Thyroid gland (tissue), 4 donors: ENCODE results near the gene FGD6. TPM values are rescaled to one million over a fixed set of nuclear protein-coding genes. Genes with fewer than 3 reads are reported as not detected.
A peak's percentile ranks its signal among the peaks of the same experiment; 100 is the strongest.

Experiments
- DNase-seq, 2 donors: peaks; one replicate each; pipeline ENCODE4 v3.0.0-alpha.2; 2019
- H3K27ac ChIP-seq, 3 donors: fragments of 200-600 bp; sonication (generic); 1 replicate in 2 of 3; 2 replicates in 1 of 3; pipeline ENCODE4 v1.5.1; 2016 to 2019; ENCODE audit warnings: mild to moderate bottlenecking in 1 of 3, moderate library complexity in 1 of 3
- H3K27me3 ChIP-seq: fragments of 200-600 bp; sonication (generic); one replicate; pipeline ENCODE4 v1.5.1; 2019
- H3K36me3 ChIP-seq, 2 donors: fragments of 200-600 bp; sonication (generic); one replicate each; pipeline ENCODE4 v1.5.1; 2016 to 2019
- H3K4me1 ChIP-seq, 2 donors: fragments of 200-600 bp; sonication (generic); one replicate each; pipeline ENCODE4 v1.5.1; 2017 to 2019
- H3K4me3 ChIP-seq, 3 donors: fragments of 200-600 bp; sonication (generic); replicated peaks in 1 of 3; 1 replicate in 2 of 3; 2 replicates in 1 of 3; pipeline ENCODE4 v1.5.1; 2016; ENCODE audit warnings: mild to moderate bottlenecking in 1 of 3
- H3K9me3 ChIP-seq: fragments of 200-600 bp; sonication (generic); one replicate; pipeline ENCODE4 v1.5.1; 2017
- POLR2A ChIP-seq, 2 donors: fragments of 450-650 bp; IDR thresholded peaks; one replicate each; pipeline ENCODE4 v1.6.1; 2017; ENCODE audit warnings: antibody characterized with exemption in 2 of 2, mild to moderate bottlenecking in 2 of 2, moderate library complexity in 1 of 2
- WGBS, 2 donors: methylation state at CpG; one replicate each; pipeline ENCODE4 v1.1.5; 2017; 5-methylcytosine and 5-hydroxymethylcytosine counted together
- intact Hi-C: fragments of 100-400 bp; cut with DNase I; formaldehyde crosslinking; loops from one replicate; pipeline ENCODE4 v1.15.1; 2023
- total RNA-seq, 4 donors: library from RNA; depleted of rRNA; stranded (reverse); fragments of >200 nt; gene quantifications; one replicate each; pipeline ENCODE4 v1.2.3, GENCODE V29; 2016
- TF ChIP-seq, protein P1 (sequence below), 6 experiments: fragments of 200-600 bp in 3 of 6; fragments of 450-650 bp in 3 of 6; sonication (generic) in 3 of 6; IDR thresholded peaks; one replicate each; pipeline ENCODE4 v1.5.1; 2016 to 2019; ENCODE audit warnings: antibody characterized with exemption in 6 of 6, mild to moderate bottlenecking in 2 of 6, inconsistent platforms in 1 of 6, moderate library complexity in 1 of 6

Gene FGD6
- total RNA-seq, 4 donors from 2014 or later = 27.1 to 33.7 (median 30.8) TPM

GRCh38 chr12:95193139-95193538 is 24.1 kb downstream of the FGD6 start:
- TF ChIP-seq POLR2A (IDR thresholded peaks at IDR 0.05) = no peak
- TF ChIP-seq, protein P1, sequence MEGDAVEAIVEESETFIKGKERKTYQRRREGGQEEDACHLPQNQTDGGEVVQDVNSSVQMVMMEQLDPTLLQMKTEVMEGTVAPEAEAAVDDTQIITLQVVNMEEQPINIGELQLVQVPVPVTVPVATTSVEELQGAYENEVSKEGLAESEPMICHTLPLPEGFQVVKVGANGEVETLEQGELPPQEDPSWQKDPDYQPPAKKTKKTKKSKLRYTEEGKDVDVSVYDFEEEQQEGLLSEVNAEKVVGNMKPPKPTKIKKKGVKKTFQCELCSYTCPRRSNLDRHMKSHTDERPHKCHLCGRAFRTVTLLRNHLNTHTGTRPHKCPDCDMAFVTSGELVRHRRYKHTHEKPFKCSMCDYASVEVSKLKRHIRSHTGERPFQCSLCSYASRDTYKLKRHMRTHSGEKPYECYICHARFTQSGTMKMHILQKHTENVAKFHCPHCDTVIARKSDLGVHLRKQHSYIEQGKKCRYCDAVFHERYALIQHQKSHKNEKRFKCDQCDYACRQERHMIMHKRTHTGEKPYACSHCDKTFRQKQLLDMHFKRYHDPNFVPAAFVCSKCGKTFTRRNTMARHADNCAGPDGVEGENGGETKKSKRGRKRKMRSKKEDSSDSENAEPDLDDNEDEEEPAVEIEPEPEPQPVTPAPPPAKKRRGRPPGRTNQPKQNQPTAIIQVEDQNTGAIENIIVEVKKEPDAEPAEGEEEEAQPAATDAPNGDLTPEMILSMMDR (IDR thresholded peaks at IDR 0.05) = no peak
- peaks cover 3 to 9% of the 10 kb centered on the region in 2 donors for H3K4me1 ChIP-seq
- no peak for DNase-seq
- no peak overlapping the region for H3K27ac ChIP-seq
- H3K27me3 ChIP-seq = no peaks in the 10 kb centered on the region
- no peak overlapping the region for H3K4me3 ChIP-seq
- intact Hi-C loops = no loop called here
- no peaks in the 10 kb centered on the region for H3K36me3 ChIP-seq
- WGBS, 2 donors = 96 to 99% methylated on average over 3 of the region's 3 CpGs
- no peaks in the 10 kb centered on the region for H3K9me3 ChIP-seq

- Histone ChIP-seq H3K4me1 (peaks cover 7 to 14% of the 10 kb centered on the region in 2 donors), H3K4me3 (no peak overlapping the region), H3K9me3 (no peaks in the 10 kb centered on the region), H3K27me3 (no peaks in the 10 kb centered on the region), H3K36me3 (no peaks in the 10 kb centered on the region), H3K27ac (no peak overlapping the region)
- DNase-seq = no peak
- no peak for TF ChIP-seq POLR2A (IDR thresholded peaks at IDR 0.05)
- TF ChIP-seq, protein P1 (IDR thresholded peaks at IDR 0.05) = no peak
- intact Hi-C loops = no loop called here
Observed at GRCh38 chr12:95192271-95192670, 25.0 kb downstream of the FGD6 start.

- WGBS, 2 donors = 86 to 87% methylated on average over 1 of the region's 1 CpG
- intact Hi-C loops = no loop called here
Observed at GRCh38 chr12:95191060-95191696, 26.1 kb downstream of the FGD6 start.

GRCh38 chr12:95187865-95188415 is 29.3 kb downstream of the FGD6 start:
- peaks cover 7 to 14% of the 10 kb centered on the region in 2 donors for H3K4me1 ChIP-seq
- H3K36me3 ChIP-seq = no peaks in the 10 kb centered on the region
- intact Hi-C loops = no loop called here
- no peaks in the 10 kb centered on the region for H3K27me3 ChIP-seq
- no peak for DNase-seq
- H3K9me3 ChIP-seq = no peaks in the 10 kb centered on the region
- H3K27ac ChIP-seq = peak overlapping the region; percentile 19 to 75 (median 31)
- TF ChIP-seq, protein P1 (IDR thresholded peaks at IDR 0.05) = no peak
- no peak for TF ChIP-seq POLR2A (IDR thresholded peaks at IDR 0.05)
- 42 to 53% methylated on average over 5 of the region's 5 CpGs for WGBS, 2 donors
- no peak overlapping the region for H3K4me3 ChIP-seq

More at GRCh38 chr12:95191060-95191696, 26.1 kb downstream of the FGD6 start:
- DNase-seq = no peak
- Histone ChIP-seq H3K27ac (no peak overlapping the region), H3K27me3 (no peaks in the 10 kb centered on the region), H3K4me1 (peaks cover 7 to 14% of the 10 kb centered on the region in 2 donors), H3K36me3 (no peaks in the 10 kb centered on the region), H3K4me3 (no peak overlapping the region), H3K9me3 (no peaks in the 10 kb centered on the region)
- no peak for TF ChIP-seq POLR2A (IDR thresholded peaks at IDR 0.05)
- TF ChIP-seq, protein P1 (IDR thresholded peaks at IDR 0.05) = no peak

DNA sequence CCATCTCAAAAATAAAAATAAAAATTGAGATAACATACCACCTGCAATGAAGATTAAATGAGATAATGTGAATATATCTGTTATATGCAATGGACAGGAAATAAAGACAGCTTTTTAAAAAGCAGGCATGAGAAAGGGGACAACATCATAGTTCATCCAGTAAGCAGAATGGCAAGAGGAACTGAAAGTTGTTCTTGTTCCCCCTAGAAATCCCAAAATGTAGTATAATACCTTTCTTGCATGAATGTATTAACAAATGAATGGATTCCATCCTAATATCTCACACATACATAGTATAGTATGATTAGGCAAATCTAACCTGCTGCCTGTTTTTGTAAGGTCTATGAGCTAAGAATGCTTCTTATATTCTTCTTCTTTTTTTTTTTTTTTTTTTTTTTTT is 31.4 kb downstream of the FGD6 start:
- H3K9me3 ChIP-seq = no peaks in the 10 kb centered on the region
- H3K4me3 ChIP-seq = no peak overlapping the region
- intact Hi-C loops = no loop called here
- peaks cover 7 to 14% of the 10 kb centered on the region in 2 donors for H3K4me1 ChIP-seq
- no peak overlapping the region for H3K27ac ChIP-seq
- H3K27me3 ChIP-seq = no peaks in the 10 kb centered on the region
- DNase-seq = no peak
- no peaks in the 10 kb centered on the region for H3K36me3 ChIP-seq
- no peak for TF ChIP-seq POLR2A (IDR thresholded peaks at IDR 0.05)
- TF ChIP-seq, protein P1 (IDR thresholded peaks at IDR 0.05) = no peak
